ENCODE measurements around the gene IGF2.

GRCh38 chr11:2173761-2174160, 34.6 kb upstream of the IGF2 start:
- TF ChIP-seq REST (IDR thresholded peaks at IDR 0.05; ENCODE audit: insufficient read depth in 1 of 2, low read depth in 2 of 2, low read length in 1 of 2) (no peak), CTCF (IDR thresholded peaks at IDR 0.05) (no peak), POLR2AphosphoS5 (IDR thresholded peaks at IDR 0.05; ENCODE audit: low read depth, low read length) (no peak)

Measured in Panc1 (cell line).